Right cardiac atrium (tissue), 5 donors: ENCODE results near the gene TTC38. TPM values are rescaled to one million over a fixed set of nuclear protein-coding genes. Genes with fewer than 3 reads are reported as not detected.

ENCODE experiments used
- ATAC-seq, 2 donors: fragments of 200-7000 bp; cut with Tn5 transposase; one replicate each; pipeline versions ENCODE4 v1.8.0 to v1.9.1; 2020; ENCODE audit warnings: moderate library complexity in 2 of 2, mild to moderate bottlenecking in 1 of 2
- DNase-seq, 3 donors: peaks; one replicate each; pipeline ENCODE4 v3.0.0-alpha.2; 2020
- H3K27ac ChIP-seq: one replicate; pipeline ENCODE4 v1.5.1; 2013; ENCODE audit warnings: mild to moderate bottlenecking, low read length, control low read depth, moderate library complexity
- H3K27me3 ChIP-seq: one replicate; pipeline ENCODE4 v1.6.1; 2013; ENCODE audit not compliant: control insufficient read depth, insufficient read depth
- H3K4me1 ChIP-seq: one replicate; pipeline ENCODE4 v1.6.1; 2013; ENCODE audit warnings: low read length; ENCODE audit not compliant: control insufficient read depth, insufficient read depth
- H3K4me3 ChIP-seq: one replicate; pipeline ENCODE4 v1.5.1; 2013; ENCODE audit warnings: low read length, control low read depth
- H3K9me3 ChIP-seq: one replicate; pipeline ENCODE4 v1.6.1; 2013; ENCODE audit warnings: low read length; ENCODE audit not compliant: control insufficient read depth
- WGBS: extraction: QIAGEN DNeasy Blood & Tissue Kit; methylation state at CpG from one replicate; pipeline ENCODE4 v1.1.7; 2013; 5-methylcytosine and 5-hydroxymethylcytosine counted together
- intact Hi-C, 4 donors: fragments of 100-400 bp; cut with DNase I; formaldehyde crosslinking; loops; one replicate each; pipeline versions ENCODE4 v1.11.0 to v1.14.0; 2022 to 2023
- polyA plus RNA-seq: library from polyadenylated mRNA; stranded (reverse); fragments of 200-250 nt; gene quantifications from one replicate; pipeline ENCODE4 v1.2.3, GENCODE V29; 2013
- total RNA-seq, 4 donors: library from RNA; stranded (reverse); fragmentation: NEBNext Ultra II Directional; extraction: Animal tissue kit (Norgen Biotek cat#: 25700); gene quantifications; one replicate each; pipeline ENCODE4 v1.2.1, GENCODE V29; 2021
- donor health status: healthy with polysubstance abuse.
- donor health status: DM: no; HTN: yes; CAD: no.
- donor health status: DM: no; HTN: no; CAD: no.
- donor health status: DM: no; HTN: yes; CAD: no; lungs with severe emphysema.
- donor health status: DM: yes; HTN: yes; CAD: no.

The TTC38 gene
- total and polyA plus RNA-seq, 5 donors: 16.6 to 30.7 (median 26.7) TPM

DNA sequence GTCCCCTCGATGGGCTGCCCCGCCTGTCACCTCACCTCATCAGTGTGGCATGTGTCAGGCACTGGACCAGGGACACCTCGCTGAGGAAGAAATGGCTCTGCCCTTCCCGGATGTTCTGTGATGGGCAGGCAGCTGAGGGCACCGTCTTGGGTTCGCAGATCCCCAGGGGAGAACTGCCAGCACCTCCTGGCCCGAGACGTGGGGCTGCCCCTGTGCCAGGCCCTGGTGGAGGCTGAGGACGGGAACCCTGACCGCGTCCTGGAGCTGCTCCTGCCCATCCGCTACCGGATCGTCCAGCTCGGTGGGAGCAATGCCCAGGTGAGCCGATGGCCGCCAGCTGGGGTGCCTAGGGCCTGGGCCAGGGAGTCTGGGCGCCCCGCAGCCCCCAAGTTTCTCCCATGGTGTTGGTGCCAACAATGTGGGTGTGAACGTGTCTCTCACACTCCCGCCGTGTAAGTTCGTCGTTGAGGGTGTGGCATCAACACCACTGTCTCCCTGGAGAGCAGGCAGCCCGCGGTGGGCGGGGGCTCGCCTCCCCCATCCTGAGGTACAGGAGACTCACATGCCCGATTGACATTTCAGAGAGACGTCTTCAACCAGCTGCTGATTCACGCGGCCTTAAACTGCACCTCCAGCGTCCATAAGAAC, 21.6 kb downstream of the TTC38 start:
- no peaks in the 10 kb centered on the region for H3K9me3 ChIP-seq
- ATAC-seq (peak; percentile 22 to 44), DNase-seq (peak in 2 of 3 donors; percentile 67 to 73)
- 71% methylated on average over 33 of the region's 33 CpGs for WGBS
- H3K4me3 ChIP-seq: no peak overlapping the region
- no peaks in the 10 kb centered on the region for H3K27me3 ChIP-seq
- intact Hi-C loops: no loop called here
- peaks cover 3% of the 10 kb centered on the region for H3K4me1 ChIP-seq
- H3K27ac ChIP-seq: peak overlapping the region; percentile 78

DNA sequence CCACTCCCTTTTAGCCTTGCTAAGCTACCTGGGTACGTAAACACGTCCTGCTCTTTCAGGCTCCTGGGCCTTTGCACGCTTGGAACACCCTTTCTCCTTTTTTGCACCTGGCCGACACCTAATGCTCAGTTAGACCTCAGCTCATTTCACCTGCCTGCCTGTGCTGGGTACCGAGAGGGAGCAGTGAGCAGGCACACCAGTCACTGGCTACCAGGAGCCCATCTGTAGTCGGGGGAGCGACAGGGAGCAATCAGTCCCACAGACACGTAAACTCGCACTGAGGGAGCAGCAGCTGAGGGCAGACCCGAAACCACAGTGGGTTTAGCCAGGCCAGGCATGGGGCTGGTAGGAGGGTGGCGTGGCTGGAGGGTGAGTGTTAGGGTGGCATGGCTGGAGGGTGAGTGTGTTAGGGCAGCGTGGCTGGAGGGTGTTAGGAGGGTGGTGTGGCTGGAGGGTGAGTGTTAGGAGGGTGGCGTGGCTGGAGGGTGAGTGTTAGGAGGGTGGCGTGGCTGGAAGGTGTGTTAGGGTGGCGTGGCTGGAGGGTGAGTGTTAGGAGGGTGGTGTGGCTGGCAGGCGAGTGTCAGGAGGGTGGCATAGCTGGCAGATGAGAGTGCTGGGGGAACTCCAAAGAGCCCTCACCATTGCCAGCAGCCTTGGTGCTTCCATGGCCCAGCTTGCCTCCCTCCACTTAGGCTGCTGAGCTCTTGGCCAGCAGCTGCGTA, 22.5 kb downstream of the TTC38 start:
- DNase-seq (peak; percentile 55 to 83 (median 74)), ATAC-seq (peak; percentile 58 to 68)
- H3K27me3 ChIP-seq: no peaks in the 10 kb centered on the region
- peaks cover 3% of the 10 kb centered on the region for H3K4me1 ChIP-seq
- H3K4me3 ChIP-seq: no peak overlapping the region
- intact Hi-C loops: loop anchor here in 1 of 4 donors (10.0 kb wide), 1 partner anchor 285 kb away; no protein-coding TSS in a partner anchor
- H3K9me3 ChIP-seq: no peaks in the 10 kb centered on the region
- WGBS: 76% methylated on average over 17 of the region's 17 CpGs
- H3K27ac ChIP-seq: peak overlapping the region; percentile 71

- ATAC-seq (no peak), DNase-seq (no peak)
- Histone ChIP-seq H3K4me1 (peaks cover 5% of the 10 kb centered on the region), H3K4me3 (no peak overlapping the region), H3K9me3 (no peaks in the 10 kb centered on the region), H3K27me3 (no peaks in the 10 kb centered on the region), H3K27ac (peak overlapping the region; percentile 31)
- 89% methylated on average over 23 of the region's 23 CpGs for WGBS
- intact Hi-C loops: loop anchor here in 1 of 4 donors (10.0 kb wide), 1 partner anchor 286 kb away; no protein-coding TSS in a partner anchor
These were observed 23.3 kb downstream of the TTC38 start for GRCh38 chr22:46290843-46291785.

- DNase-seq (no peak), ATAC-seq (no peak)
- Histone ChIP-seq H3K4me3 (no peak overlapping the region), H3K9me3 (no peaks in the 10 kb centered on the region), H3K4me1 (peaks cover 7% of the 10 kb centered on the region), H3K27me3 (no peaks in the 10 kb centered on the region), H3K27ac (no peak overlapping the region)
- intact Hi-C loops: loop anchor here in 1 of 4 donors (10.0 kb wide), 1 partner anchor 287 kb away; no protein-coding TSS in a partner anchor
- WGBS: 95% methylated on average over 3 of the region's 3 CpGs
These were observed 24.4 kb downstream of the TTC38 start for GRCh38 chr22:46292173-46292572.

- ATAC-seq (no peak), DNase-seq (no peak)
- H3K4me3 ChIP-seq: no peak overlapping the region
- no peak overlapping the region for H3K27ac ChIP-seq
- no peaks in the 10 kb centered on the region for H3K9me3 ChIP-seq
- 86% methylated on average over 14 of the region's 14 CpGs for WGBS
- peaks cover 8% of the 10 kb centered on the region for H3K4me1 ChIP-seq
- intact Hi-C loops: loop anchor here in 1 of 4 donors (10.0 kb wide), 1 partner anchor 288 kb away; no protein-coding TSS in a partner anchor
- H3K27me3 ChIP-seq: no peaks in the 10 kb centered on the region
These were observed 24.9 kb downstream of the TTC38 start for GRCh38 chr22:46292732-46293131.

DNA sequence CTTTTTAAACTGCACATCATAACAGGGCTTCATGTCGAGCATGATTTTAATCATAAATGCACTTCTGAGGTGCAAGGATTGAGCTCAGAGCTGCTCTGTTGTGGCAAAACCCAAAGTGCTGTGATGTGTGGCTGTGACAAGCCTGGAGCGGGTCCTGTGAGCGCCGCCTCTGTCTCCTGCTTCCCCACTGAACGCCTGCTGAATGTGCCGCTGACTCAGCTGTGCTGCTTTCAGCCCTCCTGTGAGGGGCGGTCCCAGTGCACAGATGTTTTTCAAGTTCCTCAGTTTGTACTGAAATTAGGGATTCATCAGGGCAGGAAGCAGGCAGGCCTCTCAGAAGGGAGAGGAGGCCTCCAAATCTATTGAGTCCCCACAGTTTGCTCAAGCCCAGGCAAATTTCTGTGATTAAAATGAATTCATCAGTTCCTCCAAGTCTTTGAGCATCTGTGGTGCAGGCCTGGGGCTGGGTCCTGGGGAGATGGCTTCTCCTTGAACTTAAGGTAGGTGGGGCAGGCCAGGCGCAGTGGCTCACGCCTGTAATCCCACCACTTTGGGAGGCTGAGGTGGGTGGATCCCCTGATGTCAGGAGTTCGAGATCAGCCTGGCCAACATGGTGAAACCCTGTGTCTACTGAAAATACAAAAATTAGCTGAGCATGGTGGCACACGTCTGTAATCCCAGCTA, 25.9 kb downstream of the TTC38 start:
- intact Hi-C loops: loop anchor here in 1 of 4 donors (10.0 kb wide), 1 partner anchor 289 kb away; no protein-coding TSS in a partner anchor
- H3K4me1 ChIP-seq: peaks cover 5% of the 10 kb centered on the region
- DNase-seq (peak; percentile 49 to 79 (median 79)), ATAC-seq (no peak)
- no peaks in the 10 kb centered on the region for H3K27me3 ChIP-seq
- WGBS: 79% methylated on average over 11 of the region's 11 CpGs
- H3K9me3 ChIP-seq: no peaks in the 10 kb centered on the region
- H3K27ac ChIP-seq: no peak overlapping the region
- no peak overlapping the region for H3K4me3 ChIP-seq

DNA sequence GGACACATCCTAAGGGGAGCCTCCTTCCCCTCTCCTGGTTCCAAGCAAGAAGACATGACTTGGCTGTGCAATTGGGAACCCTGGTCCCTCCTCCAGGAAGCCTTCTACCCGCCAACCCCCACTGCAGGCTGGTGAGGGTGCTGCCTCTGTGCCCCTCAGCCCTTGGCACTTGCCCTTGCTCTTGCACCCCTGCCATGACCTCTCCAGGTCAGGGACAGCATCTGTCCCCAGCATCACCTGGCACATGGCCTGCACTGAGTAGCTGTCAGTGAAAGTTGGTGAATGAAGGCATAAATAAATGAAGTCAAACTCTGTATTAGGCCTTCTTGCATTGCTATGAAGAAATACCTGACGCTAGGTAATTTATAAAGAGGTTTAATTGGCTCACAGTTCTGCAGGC, 27.0 kb downstream of the TTC38 start:
- ATAC-seq (no peak), DNase-seq (no peak)
- Histone ChIP-seq H3K4me1 (peaks cover 5% of the 10 kb centered on the region), H3K27me3 (no peaks in the 10 kb centered on the region), H3K4me3 (no peak overlapping the region), H3K9me3 (no peaks in the 10 kb centered on the region), H3K27ac (no peak overlapping the region)
- WGBS: 86% methylated on average over 2 of the region's 2 CpGs
- intact Hi-C loops: loop anchor here in 2 of 4 donors (5.0 to 10.0 kb wide), 2 partner anchors 290 to 297 kb away; no protein-coding TSS in a partner anchor

DNA sequence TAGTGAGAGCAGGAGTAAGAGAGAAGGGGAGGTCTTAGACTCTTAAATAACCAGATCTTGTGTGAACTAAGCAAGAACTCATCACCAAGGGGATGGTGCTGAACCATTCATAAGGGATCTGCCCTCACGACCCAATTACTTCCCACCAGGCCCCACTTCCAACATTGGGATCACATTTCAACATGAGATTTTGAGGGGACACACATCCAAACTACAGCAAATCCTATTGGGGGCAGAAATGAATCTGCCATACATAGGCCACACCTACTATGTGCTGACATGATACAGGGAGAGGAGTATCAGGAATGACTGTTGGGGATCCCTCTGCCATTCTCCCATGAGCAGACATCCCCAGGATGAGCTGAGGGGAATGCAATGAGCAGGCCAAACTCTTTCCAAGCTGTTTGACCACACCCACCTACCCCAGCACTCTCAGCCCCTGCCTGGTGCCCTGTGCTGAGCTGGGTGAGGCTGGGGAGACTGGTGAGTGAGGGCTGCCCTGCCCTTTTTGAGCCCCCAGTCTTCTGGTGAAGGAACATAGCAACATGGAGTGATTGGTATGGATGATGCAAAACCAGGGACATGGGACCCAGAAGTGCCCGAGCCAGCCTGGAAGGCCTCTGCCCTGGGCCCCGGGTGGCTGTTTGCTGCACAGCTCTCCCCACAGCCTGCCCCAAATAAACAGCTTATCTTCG, 27.6 kb downstream of the TTC38 start:
- ATAC-seq (no peak), DNase-seq (no peak)
- no peaks in the 10 kb centered on the region for H3K27me3 ChIP-seq
- H3K4me1 ChIP-seq: peaks cover 5% of the 10 kb centered on the region
- H3K27ac ChIP-seq: no peak overlapping the region
- intact Hi-C loops: loop anchor here in 2 of 4 donors (5.0 to 10.0 kb wide), 2 partner anchors 291 to 298 kb away; no protein-coding TSS in a partner anchor
- 60% methylated on average over 4 of the region's 4 CpGs for WGBS
- no peaks in the 10 kb centered on the region for H3K9me3 ChIP-seq
- H3K4me3 ChIP-seq: no peak overlapping the region

- H3K27me3 ChIP-seq: no peaks in the 10 kb centered on the region
- under 1% methylated on average over 76 of the region's 76 CpGs for WGBS
- intact Hi-C loops: loop anchor here in 2 of 4 donors (5.0 to 10.0 kb wide), 2 partner anchors 292 to 299 kb away; no protein-coding TSS in a partner anchor
These were observed 28.7 kb downstream of the TTC38 start, which contains the start of gene GTSE1 for GRCh38 chr22:46296257-46297150. Gene GTSE1, plus strand, starts transcription at chr22:46296870. Its CDS starts 531 bp downstream, at chr22:46297401.

More at GRCh38 chr22:46296257-46297150, 28.7 kb downstream of the TTC38 start, which contains the start of gene GTSE1:
- Histone ChIP-seq H3K27ac (peak within 1 kb of the TSS; percentile 91), H3K4me3 (peak within 1 kb of the TSS; percentile 41), H3K4me1 (peaks cover 5% of the 10 kb centered on the region), H3K9me3 (no peaks in the 10 kb centered on the region)
- DNase-seq (peak; percentile 99 to 100 (median 99)), ATAC-seq (peak; percentile 97 to 98)
